Hematopoietic multipotent progenitor cell treated with erythropoietin and hydrocortisone succinate and interleukin-3 and kit ligand, for 6 days (in vitro differentiated cells): ENCODE results near the gene DISP2.

ENCODE experiments used
- DNase-seq: peaks from one replicate; pipeline ENCODE4 v3.0.0-alpha.2; 2015

The DISP2 gene

GRCh38 chr15:40357723-40358470, at the start of gene DISP2:
TSS of gene DISP2 (plus strand) at chr15:40358219. CDS start at chr15:40358322, 103 bp downstream.
- peak; percentile 93 for DNase-seq

GRCh38 chr15:40309344-40309862, 48.6 kb upstream of the DISP2 start:
- no peak for DNase-seq

DNA sequence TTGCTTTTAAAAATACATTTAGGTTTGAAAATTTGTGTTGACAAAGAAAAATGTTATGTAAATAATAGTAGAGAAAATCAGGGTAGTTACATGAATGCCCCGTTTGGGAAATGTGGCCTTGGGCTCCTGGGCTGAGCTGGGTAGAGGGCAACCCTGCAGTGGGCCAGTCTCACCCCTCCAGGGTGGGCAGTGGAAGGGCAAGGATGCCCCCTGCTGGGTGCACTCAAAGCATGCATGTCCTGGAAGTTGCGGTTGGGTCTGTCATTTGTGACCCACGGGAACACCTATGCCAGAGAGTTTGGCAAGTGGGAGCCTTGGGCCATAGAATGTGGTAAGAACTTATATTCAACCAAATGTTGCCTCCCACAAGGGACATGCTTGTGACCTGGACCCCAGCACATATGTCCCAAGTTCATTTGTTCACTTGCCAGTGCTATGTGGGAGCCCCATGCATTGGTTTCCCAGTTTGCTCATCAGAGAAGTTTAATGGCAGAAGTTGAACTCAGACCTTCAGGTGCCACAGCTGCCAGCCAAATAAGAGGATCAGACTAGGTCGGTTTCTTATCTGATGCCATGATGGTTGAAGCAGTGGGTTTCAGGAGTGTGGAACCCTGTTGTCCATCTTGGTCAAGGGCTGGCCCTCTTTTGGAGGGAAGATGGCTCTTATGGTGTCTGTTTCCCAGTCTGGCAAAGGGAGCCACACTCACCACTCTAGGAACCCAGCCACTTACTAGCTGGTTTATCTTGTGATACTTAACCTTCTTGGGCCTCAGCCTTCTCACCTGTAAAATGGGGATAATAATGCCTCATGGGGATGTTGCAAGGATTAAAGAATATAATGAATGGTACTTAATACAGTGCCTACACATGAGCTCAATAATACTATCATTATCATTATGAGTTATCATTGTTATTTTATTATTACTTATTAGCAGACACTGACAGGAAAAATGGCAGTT, 47.7 kb upstream of the DISP2 start:
- peak; percentile 86 for DNase-seq

DNA sequence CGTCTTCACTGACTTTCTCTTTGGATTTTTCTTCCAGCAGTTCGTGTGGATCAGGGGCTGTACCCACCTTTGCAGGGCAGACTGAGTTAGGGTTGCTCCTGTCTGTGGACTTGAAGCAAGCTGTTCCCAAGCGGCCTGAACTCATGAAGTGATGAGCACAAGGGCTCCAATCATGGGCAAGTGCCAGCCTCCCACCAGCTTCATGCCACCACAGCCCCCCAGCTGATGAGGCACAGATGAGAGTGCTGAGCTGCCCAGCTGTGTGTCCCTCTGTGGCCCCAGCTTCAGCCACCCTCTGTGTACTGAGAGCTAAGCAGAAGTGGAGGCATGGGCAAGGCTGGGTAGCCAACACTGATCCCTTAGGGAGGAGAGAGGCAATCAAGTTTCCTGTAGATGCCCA, 47.0 kb upstream of the DISP2 start:
- no peak for DNase-seq

GRCh38 chr15:40312370-40313158, 45.5 kb upstream of the DISP2 start:
- DNase-seq = no peak

DNA sequence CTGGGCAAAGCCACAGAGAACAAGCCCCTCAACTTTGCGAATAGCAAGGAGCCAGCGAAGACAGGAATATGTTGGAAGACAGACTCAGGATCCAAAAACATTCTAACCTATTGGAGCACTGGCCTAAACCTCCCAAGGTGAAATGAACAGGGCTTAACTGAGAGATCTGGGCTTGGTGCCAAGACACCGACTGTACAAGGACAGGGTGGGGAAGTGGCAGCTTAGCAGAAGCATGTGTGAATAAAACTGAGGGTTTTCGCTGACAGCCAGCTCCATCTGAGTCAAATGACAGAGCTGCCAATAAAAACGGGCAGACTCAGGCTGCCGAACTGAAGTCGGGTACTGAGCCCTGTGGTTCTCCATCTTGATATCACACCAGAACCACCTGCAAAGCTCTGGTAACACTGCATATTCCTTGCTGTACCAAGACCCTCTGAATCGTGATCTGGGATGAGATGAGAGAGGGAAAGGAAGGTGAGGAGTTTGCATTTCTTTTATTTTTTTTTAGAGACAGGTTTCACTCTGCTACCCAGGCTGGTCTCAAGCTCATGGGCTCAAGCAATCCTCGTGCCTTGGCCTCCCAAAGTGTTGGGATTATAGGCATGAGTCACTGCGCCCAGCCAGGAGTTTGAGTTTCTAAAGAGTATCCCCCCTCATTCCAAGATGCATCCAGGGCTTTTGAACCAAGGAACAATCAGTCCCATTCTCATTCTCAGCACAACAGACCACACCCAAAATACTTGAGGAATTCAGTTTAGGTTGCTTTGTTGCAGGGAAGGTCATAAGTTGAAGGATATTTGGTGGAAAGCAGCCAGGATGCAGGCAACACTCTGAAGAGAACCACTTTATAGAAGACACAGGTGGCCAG, 44.3 kb upstream of the DISP2 start:
- DNase-seq = peak; percentile 91

GRCh38 chr15:40314723-40315276, 43.2 kb upstream of the DISP2 start:
- DNase-seq = no peak

DNA sequence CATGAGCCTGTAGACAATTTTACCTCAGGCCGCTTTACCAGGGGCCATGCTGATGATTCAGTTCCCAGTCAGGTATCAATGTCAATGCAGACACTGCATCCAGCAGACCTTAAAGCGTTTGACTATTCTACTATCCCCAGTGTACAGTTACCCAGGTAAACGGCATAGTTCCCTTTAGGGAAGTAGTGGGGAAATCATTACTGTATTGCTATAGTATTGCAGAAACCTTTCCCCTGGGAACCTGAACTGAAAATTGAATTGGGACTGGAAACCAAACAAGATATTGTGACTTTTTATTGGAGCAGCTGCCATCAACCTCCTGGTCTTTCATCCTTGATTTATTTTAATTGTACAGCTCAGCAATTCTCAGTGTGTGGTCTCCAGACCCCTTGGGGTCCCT, 41.1 kb upstream of the DISP2 start:
- no peak for DNase-seq

DNA sequence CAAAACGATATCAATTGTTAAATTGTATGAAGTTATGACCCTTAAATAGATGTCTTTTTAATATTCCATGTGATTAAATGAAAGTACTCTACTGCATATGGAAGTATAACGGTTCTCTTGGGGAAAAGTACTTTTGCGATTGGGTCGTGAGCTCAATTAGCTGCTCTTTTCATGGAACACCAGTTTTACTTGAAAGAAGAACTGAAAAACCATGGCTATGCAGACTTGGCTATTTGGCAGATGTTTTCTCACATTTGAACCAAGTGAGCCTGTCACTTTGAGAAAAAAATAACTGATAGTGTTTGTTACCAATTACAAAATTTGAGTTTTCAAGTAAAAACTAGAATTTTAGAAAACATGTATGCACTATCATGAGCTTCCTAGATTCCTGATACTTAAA, 40.4 kb upstream of the DISP2 start:
- no peak for DNase-seq

DNA sequence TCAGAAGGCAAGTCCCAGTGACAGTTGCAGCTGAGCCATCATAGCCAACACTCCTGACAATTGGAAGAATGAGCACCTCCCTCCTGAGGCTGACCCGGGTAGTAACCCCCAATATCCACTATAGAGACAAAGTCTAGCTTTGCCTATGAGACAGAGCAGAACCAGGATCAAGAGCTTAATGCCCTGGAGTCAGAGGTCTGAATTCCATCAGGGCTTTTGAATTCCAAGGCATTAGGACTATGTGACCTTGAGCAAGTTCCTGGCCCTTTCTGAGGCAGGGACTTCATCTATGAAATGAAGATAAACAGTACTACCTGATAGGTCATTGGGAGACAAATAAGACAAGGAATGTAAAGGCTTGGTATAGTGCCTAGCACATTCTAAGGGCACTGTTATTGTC, 37.6 kb upstream of the DISP2 start:
- DNase-seq = no peak

GRCh38 chr15:40320931-40321371, 37.1 kb upstream of the DISP2 start:
- DNase-seq = peak; percentile 90

GRCh38 chr15:40322531-40323238, 35.3 kb upstream of the DISP2 start:
- DNase-seq = no peak

- DNase-seq = peak; percentile 96
Observed at GRCh38 chr15:40323239-40323952, 34.6 kb upstream of the DISP2 start, which contains the start of gene INAFM2. TSS of gene INAFM2 (plus strand) at chr15:40323692. CDS start at chr15:40324056, 364 bp downstream.

DNA sequence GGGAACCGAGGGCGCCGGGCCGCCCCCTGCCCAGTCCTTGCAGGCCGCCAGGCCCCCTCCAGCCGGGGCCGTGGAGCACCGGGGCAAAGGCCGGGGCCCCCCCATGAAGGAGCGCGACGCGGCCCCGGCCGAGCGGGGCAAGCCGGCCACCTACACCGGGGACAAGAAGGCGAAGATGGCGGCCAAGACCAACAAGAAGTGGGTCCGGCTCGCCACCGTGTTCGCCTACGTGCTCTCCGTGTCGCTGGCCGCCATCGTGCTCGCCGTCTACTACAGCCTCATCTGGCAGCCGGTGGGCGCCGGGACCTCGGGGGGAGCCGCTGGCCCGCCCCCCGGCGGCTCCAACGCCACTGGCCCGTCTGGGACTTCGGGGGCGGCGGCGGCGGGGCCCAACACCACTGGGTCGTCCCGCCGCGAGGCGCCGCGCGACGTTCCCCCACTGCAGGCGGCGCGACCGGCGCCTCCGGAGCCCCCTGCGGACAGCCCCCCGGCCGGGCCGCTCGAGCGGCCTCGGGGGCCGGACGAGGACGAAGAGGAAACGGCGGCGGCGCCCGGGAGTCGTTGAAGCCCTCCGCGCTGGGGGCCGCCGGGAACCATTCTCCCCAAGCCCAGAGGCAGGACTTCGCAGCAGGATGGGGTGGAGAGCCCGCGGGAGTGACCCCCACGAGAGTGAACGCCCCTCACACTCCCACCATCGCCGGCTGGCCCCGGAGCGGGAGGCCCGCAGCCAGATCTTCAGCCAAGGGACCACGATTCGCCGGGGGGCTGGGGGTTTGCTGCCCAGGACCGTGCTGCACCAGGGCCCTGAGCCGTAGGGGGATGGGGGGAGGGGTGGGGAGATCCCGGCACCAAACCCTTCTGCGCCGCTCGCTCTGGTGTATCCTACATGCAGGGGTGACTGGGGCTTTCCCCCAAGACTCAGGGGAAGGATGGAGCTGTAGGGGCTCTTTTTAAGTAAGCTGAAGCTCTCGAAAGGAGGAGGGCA, 33.8 kb upstream of the DISP2 start:
- DNase-seq = peak; percentile 50

DNA sequence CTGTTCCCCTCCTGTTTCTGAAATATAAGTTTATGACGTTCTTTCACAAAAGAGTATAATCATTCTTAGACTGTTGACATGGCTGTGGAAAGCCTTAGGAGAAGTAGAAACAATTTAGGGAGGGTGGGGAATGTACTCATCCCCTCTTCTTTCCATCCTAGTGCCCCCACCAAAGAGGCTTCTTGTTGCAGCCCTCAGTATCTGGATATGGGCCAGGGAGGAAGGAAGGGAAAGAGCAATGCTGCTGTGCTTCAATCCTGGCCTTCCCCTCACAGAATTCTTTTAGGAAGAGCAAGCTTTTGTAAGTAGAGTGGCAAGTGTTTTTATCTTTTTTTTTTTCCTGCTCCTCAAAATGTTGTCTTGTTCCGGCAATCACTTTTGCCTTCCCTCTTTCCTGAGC, 32.8 kb upstream of the DISP2 start:
- no peak for DNase-seq

GRCh38 chr15:40325700-40326099, 32.3 kb upstream of the DISP2 start:
- no peak for DNase-seq

- peak; percentile 51 for DNase-seq
Observed at GRCh38 chr15:40327457-40327856, 30.6 kb upstream of the DISP2 start.

DNA sequence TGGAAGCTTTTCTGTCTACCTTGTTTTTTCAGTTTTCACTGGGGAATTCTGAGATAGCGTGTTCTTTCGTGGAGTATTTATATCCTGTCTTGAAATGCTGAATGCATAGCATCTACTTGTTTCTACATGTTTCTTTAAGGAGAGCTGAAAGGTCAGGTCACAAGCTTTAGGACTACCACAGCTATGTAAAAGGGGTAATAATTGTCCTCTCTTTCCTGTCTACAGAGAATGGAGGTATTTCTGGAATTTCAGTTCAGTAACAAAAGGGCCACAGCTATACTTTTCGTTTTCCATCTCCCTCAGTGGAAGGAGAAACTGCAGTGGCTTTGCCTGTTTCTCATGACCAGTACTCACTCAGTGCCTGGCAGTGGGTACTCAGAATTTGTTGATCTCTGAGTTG, 29.8 kb upstream of the DISP2 start:
- DNase-seq = no peak

DNA sequence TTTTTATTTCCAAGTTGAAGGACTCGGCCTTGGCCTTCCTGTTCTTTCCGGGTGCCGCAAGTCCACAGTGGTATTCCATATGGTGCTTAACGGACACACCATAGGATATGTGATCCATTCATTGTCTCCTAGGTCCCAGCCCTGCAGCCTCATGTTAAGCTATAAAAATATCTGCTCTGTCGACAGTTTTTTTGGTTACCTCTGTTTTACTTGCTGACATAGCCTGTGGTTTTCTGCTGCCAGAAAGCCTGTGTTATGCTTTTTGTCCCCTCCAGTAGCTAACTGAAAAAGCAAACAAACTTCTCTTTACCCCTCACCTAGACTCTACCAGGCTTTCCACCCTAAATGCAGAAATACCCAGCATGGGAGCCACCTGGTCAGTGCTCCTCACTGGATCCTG, 29.3 kb upstream of the DISP2 start:
- DNase-seq = peak; percentile 33
